ENCODE measurements around the gene THBS2.

- TF ChIP-seq, protein P1, sequence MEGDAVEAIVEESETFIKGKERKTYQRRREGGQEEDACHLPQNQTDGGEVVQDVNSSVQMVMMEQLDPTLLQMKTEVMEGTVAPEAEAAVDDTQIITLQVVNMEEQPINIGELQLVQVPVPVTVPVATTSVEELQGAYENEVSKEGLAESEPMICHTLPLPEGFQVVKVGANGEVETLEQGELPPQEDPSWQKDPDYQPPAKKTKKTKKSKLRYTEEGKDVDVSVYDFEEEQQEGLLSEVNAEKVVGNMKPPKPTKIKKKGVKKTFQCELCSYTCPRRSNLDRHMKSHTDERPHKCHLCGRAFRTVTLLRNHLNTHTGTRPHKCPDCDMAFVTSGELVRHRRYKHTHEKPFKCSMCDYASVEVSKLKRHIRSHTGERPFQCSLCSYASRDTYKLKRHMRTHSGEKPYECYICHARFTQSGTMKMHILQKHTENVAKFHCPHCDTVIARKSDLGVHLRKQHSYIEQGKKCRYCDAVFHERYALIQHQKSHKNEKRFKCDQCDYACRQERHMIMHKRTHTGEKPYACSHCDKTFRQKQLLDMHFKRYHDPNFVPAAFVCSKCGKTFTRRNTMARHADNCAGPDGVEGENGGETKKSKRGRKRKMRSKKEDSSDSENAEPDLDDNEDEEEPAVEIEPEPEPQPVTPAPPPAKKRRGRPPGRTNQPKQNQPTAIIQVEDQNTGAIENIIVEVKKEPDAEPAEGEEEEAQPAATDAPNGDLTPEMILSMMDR (IDR thresholded peaks at IDR 0.05): no peak
- no peak for TF ChIP-seq POLR2A (IDR thresholded peaks at IDR 0.05)
These were observed 33.3 kb upstream of the THBS2 start for GRCh38 chr6:169286961-169287360.
